Smooth muscle cell of the brain vasculature (primary cell): ENCODE measurements around the gene LRRC3.
"Not testable (repeated sequence)": the region's sequence is repeated elsewhere in the genome, so short reads cannot be mapped to it uniquely, and the experiment has no call there.

ENCODE experiments used
- DNase-seq: peaks from one replicate; pipeline ENCODE4 v3.0.0-alpha.2; 2012; ENCODE audit warnings: low read depth, low spot score

LRRC3 gene

GRCh38 chr21:44496564-44497550 is 41.5 kb downstream of the LRRC3 start:
- DNase-seq, result no peak

- DNase-seq, result no peak
Observed at GRCh38 chr21:44497703-44498126, 42.4 kb downstream of the LRRC3 start.

- no peak for DNase-seq
Observed at GRCh38 chr21:44498280-44499210, 43.2 kb downstream of the LRRC3 start.

- no peak for DNase-seq
Observed at GRCh38 chr21:44499211-44499560, 43.9 kb downstream of the LRRC3 start.

- no peak for DNase-seq
Observed at GRCh38 chr21:44499631-44500030, 44.3 kb downstream of the LRRC3 start.

GRCh38 chr21:44500111-44500510 is 44.8 kb downstream of the LRRC3 start:
- no peak for DNase-seq

- no peak for DNase-seq
Observed at GRCh38 chr21:44502171-44502958, 47.1 kb downstream of the LRRC3 start.

- not testable (repeated sequence) for DNase-seq
Observed at GRCh38 chr21:44503006-44503889, 47.9 kb downstream of the LRRC3 start.

GRCh38 chr21:44503901-44504399 is 48.6 kb downstream of the LRRC3 start:
- no peak for DNase-seq

GRCh38 chr21:44505673-44506278 is 50.5 kb downstream of the LRRC3 start:
- DNase-seq, result no peak

- DNase-seq, result no peak
Observed at GRCh38 chr21:44506279-44507255, 51.3 kb downstream of the LRRC3 start.

GRCh38 chr21:44507673-44508425 is 52.5 kb downstream of the LRRC3 start:
- DNase-seq, result no peak

- no peak for DNase-seq
Observed at GRCh38 chr21:44508426-44508710, 53.1 kb downstream of the LRRC3 start.

- no peak for DNase-seq
Observed at GRCh38 chr21:44508711-44509445, 53.6 kb downstream of the LRRC3 start.

- no peak for DNase-seq
Observed at GRCh38 chr21:44509539-44509938, 54.2 kb downstream of the LRRC3 start.

- DNase-seq, result no peak
Observed at GRCh38 chr21:44510109-44510507, 54.8 kb downstream of the LRRC3 start.

- no peak for DNase-seq
Observed at GRCh38 chr21:44510508-44511218, 55.4 kb downstream of the LRRC3 start.
